Erythroblast (primary cell): Measurements from ENCODE around the gene RFX7.

Experiments
- GATA1 ChIP-seq: IDR thresholded peaks from 2 replicates; pipeline ENCODE4 v1.6.1; 2011; ENCODE audit warnings: low read depth, mild to moderate bottlenecking, control low read depth, low read length, moderate library complexity
- POLR2A ChIP-seq: IDR thresholded peaks from 2 replicates; pipeline ENCODE4 v1.6.1; 2011; ENCODE audit warnings: mild to moderate bottlenecking, low read length

DNA sequence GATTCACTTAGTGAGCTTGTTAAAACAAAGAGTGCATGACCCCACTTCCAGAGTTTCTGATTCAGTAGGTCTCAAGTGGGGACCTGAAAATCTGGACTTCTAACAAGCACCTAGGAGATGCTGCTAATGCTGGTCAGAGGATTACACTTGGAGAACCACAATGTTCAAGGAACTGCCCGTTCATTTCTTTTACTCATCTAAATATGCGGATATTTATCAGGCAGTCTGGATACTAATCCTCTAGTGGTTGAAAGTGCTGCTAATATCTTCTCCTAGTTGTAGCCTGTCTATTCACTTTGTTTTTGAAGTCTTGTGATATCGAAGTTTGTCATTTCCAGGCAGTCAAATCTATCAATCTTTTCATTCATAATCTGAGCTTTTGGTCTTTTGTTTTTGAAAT lies 86.8 kb downstream of the RFX7 start:
- TF ChIP-seq POLR2A (no peak), GATA1 (no peak)
